Keratinocyte (primary cell): Measurements from ENCODE around the gene RCVRN.
A peak's percentile ranks its signal among the peaks of the same experiment; 100 is the strongest.

Experiments
- EZH2 ChIP-seq: IDR thresholded peaks from one replicate; pipeline ENCODE4 v1.6.1; 2012; ENCODE audit warnings: inconsistent platforms, mild to moderate bottlenecking, low read length, moderate library complexity
- TF ChIP-seq, protein P1 (sequence below), 3 experiments: IDR thresholded peaks in 1 of 3; conservative IDR thresholded peaks in 1 of 3; optimal IDR thresholded peaks in 1 of 3; 2 replicates in 2 of 3; 3 replicates in 1 of 3; pipeline versions ENCODE3 to v1.5.1; 2011; ENCODE audit warnings: low read length in 3 of 3, mild to moderate bottlenecking in 3 of 3, moderate library complexity in 2 of 3, control low read depth in 1 of 3, inconsistent platforms in 1 of 3; ENCODE audit not compliant: insufficient read depth in 2 of 3; ENCODE audit errors: extremely low read depth in 1 of 3

DNA sequence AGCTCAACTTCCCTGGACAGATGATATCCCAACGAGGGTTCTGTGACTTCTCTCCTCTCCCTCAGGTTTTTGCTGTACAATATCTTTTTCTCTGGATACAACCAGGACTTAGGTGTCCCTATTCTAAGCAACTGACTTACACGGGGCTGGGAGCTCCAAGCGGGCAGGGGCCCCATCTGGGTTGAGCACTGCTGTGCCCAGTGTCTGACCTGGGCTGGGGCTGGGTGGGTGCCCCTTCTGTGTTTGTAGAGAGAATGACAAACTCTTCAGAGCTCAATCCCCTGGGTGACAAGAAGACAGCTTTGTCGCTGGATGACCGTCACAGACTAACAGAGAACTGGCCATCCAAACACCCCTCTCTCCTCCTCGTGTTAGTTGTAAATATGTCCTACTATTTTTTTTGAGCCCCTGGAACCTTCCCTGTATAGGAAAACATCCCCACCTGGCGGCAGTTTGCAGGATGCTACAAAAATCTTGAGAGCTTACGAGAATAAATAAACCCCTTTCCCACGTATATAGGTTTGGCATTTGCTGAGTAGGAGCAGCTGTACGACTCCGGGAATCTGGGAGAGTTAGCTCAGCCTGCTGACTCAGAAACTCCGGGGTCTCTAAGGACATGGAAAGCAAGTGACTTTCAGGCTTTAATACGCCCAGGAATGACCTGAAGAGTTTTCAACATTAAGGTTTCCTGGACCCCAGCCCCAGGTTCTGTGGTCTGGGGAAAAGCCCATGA lies 23.7 kb upstream of the RCVRN start:
- TF ChIP-seq, protein P1, sequence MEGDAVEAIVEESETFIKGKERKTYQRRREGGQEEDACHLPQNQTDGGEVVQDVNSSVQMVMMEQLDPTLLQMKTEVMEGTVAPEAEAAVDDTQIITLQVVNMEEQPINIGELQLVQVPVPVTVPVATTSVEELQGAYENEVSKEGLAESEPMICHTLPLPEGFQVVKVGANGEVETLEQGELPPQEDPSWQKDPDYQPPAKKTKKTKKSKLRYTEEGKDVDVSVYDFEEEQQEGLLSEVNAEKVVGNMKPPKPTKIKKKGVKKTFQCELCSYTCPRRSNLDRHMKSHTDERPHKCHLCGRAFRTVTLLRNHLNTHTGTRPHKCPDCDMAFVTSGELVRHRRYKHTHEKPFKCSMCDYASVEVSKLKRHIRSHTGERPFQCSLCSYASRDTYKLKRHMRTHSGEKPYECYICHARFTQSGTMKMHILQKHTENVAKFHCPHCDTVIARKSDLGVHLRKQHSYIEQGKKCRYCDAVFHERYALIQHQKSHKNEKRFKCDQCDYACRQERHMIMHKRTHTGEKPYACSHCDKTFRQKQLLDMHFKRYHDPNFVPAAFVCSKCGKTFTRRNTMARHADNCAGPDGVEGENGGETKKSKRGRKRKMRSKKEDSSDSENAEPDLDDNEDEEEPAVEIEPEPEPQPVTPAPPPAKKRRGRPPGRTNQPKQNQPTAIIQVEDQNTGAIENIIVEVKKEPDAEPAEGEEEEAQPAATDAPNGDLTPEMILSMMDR (optimal IDR thresholded peaks at IDR 0.05 in 1 of 3, IDR thresholded peaks at IDR 0.05 in 1 of 3, conservative IDR thresholded peaks at IDR 0.05 in 1 of 3; ENCODE audit: extremely low read depth in 1 of 3, insufficient read depth in 2 of 3, low read length in 3 of 3): peak; percentile 22 to 41 (median 26)
- TF ChIP-seq EZH2: no peak
